Hepatocyte (in vitro differentiated cells): ENCODE measurements around the gene SLC17A8.

Experiments used
- EZH2 ChIP-seq: fragments of 200-600 bp; sonication (generic); IDR thresholded peaks from 2 replicates; pipeline ENCODE4 v1.6.1; 2016; ENCODE audit warnings: antibody characterized with exemption, mild to moderate bottlenecking, borderline replicate concordance
- EZH2phosphoT487 ChIP-seq: fragments of 200-600 bp; sonication (generic); IDR thresholded peaks from one replicate; pipeline ENCODE4 v1.6.1; 2018; ENCODE audit warnings: antibody characterized with exemption, mild to moderate bottlenecking, low read depth, moderate library complexity; ENCODE audit not compliant: unreplicated experiment, severe bottlenecking
- TF ChIP-seq, protein P1 (sequence below): fragments of 200-600 bp; sonication (generic); IDR thresholded peaks from 2 replicates; pipeline ENCODE4 v1.5.1; 2016; ENCODE audit warnings: antibody characterized with exemption, mild to moderate bottlenecking; ENCODE audit not compliant: poor library complexity

DNA sequence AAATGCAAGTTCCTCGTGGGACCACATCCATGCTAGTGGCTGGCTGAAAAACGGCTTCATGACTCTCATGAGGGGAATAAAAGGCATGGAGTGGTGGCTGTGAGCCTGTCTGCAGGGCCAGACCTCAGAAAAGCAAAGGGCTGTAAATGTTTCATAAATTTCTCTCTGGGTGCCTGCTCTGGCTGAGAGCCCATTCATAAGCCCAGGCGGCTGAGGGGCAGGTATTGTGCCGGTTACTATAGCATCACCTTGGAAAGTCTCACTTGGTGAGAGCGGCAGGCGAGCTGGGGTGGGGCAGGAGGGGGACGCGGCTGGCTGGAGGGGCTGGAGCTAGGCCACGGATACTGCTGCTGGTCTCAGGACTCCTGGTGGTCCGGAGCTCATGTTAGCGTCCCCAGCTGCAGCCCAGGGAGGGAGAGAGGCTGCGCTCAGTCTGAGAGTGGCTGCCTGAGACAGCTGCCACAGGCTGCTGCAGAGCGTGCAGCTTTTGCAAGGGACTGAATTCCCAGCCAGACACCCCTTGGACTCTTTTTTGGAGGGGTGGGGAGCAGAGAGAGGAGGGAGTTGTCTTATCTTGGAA, at the start of gene SLC17A8:
- TF ChIP-seq EZH2 (no peak), EZH2phosphoT487 (no peak)
- TF ChIP-seq, protein P1, sequence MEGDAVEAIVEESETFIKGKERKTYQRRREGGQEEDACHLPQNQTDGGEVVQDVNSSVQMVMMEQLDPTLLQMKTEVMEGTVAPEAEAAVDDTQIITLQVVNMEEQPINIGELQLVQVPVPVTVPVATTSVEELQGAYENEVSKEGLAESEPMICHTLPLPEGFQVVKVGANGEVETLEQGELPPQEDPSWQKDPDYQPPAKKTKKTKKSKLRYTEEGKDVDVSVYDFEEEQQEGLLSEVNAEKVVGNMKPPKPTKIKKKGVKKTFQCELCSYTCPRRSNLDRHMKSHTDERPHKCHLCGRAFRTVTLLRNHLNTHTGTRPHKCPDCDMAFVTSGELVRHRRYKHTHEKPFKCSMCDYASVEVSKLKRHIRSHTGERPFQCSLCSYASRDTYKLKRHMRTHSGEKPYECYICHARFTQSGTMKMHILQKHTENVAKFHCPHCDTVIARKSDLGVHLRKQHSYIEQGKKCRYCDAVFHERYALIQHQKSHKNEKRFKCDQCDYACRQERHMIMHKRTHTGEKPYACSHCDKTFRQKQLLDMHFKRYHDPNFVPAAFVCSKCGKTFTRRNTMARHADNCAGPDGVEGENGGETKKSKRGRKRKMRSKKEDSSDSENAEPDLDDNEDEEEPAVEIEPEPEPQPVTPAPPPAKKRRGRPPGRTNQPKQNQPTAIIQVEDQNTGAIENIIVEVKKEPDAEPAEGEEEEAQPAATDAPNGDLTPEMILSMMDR, result no peak
